ENCODE measurements around the gene SLC7A14. TPM values are rescaled to one million over a fixed set of nuclear protein-coding genes. Genes with fewer than 3 reads are reported as not detected.
A peak's percentile ranks its signal among the peaks of the same experiment; 100 is the strongest.

SLC7A14 gene
- total RNA-seq, 1 experiment from 2014 or later = not detected

DNA sequence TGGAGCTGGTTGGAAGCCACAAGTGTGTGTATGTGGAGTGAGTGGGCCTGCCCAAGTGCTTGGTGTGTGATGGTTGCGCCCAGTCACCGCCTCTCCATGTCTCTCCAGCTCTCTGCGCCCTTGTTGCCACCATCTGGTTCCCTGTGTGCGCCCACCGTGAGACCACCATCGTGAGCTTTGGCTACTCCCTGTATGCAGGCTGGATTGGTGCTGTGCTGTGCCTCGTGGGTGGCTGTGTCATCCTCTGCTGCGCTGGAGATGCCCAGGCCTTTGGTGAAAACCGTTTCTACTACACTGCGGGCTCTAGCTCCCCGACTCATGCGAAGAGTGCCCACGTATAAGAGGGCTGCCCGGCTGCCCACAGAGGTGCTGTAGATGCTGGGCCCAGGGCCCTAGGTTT lies 153.5 kb downstream of the SLC7A14 start:
- Histone ChIP-seq H3K27me3 (no peaks in the 10 kb centered on the region), H3K27ac (no peak overlapping the region)
- no peak for DNase-seq

DNA sequence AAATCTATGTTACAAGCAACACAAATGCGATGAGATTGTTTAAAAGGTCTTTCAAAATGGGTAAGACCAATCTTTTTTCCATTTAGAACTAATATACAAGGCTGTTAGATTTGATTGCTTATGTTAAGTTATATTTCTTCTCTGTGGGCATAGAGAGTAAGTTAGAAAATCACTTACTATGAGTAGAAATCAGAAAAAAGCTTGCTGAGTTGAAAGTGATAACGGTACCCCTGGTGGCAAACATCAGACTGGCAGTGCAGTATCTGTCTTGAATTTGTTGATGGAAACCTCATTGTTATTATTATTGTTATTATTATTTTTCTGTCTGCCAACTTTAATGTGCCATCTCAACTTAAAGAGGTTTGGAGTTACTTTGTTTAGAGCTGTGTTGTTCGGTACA lies 154.8 kb downstream of the SLC7A14 start:
- Histone ChIP-seq H3K27me3 (no peaks in the 10 kb centered on the region), H3K4me3 (no peak overlapping the region), H3K9me3 (replicated peaks) (no peaks in the 10 kb centered on the region), H3K27ac (no peak overlapping the region), H3K36me3 (no peaks in the 10 kb centered on the region), H3K4me1 (peaks cover 15% of the 10 kb centered on the region)
- DNase-seq = no peak

More for the DNA sequence above, 153.5 kb downstream of the SLC7A14 start:
- H3K36me3 ChIP-seq = no peaks in the 10 kb centered on the region
- peaks cover 14% of the 10 kb centered on the region for H3K4me1 ChIP-seq
- H3K9me3 ChIP-seq (replicated peaks) = no peaks in the 10 kb centered on the region
- H3K4me3 ChIP-seq = no peak overlapping the region

- Histone ChIP-seq H3K9me3 (replicated peaks) (no peaks in the 10 kb centered on the region), H3K27me3 (no peaks in the 10 kb centered on the region), H3K27ac (no peak overlapping the region), H3K4me3 (no peak overlapping the region), H3K36me3 (no peaks in the 10 kb centered on the region), H3K4me1 (peaks cover 24% of the 10 kb centered on the region)
- DNase-seq = peak; percentile 21 to 63
Measured at GRCh38 chr3:170429050-170429449, 156.8 kb downstream of the SLC7A14 start.

DNA sequence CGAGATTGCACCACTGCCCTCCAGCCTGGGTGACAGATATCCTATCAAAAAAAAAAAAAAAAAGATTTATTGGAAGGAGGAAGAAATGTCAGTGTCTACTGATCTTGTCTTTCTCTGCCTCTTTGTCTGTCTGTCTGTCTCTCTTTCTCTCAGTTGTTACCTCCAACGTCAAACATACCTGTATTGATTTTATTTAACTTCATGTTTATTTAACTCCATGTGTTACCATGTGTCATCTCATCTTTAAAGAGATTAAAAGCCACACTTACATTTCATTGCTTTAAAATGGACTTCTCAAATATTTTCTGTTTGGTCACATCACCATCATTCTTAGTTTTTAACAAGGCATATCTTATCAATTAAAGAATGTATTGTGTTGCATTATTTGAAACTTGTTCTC lies 157.8 kb downstream of the SLC7A14 start:
- no peak overlapping the region for H3K4me3 ChIP-seq
- H3K4me1 ChIP-seq = peaks cover 24% of the 10 kb centered on the region
- H3K27me3 ChIP-seq = no peaks in the 10 kb centered on the region
- H3K27ac ChIP-seq = no peak overlapping the region
- H3K9me3 ChIP-seq (replicated peaks) = no peaks in the 10 kb centered on the region
- no peaks in the 10 kb centered on the region for H3K36me3 ChIP-seq
- no peak for DNase-seq

- peak; percentile 47 to 75 for DNase-seq
- Histone ChIP-seq H3K27me3 (no peaks in the 10 kb centered on the region), H3K4me1 (peaks cover 24% of the 10 kb centered on the region), H3K27ac (peak overlapping the region; percentile 0; the same call in 1 of the 2 replicates), H3K4me3 (no peak overlapping the region), H3K9me3 (replicated peaks) (no peaks in the 10 kb centered on the region), H3K36me3 (no peaks in the 10 kb centered on the region)
Measured at GRCh38 chr3:170426240-170426797, 159.6 kb downstream of the SLC7A14 start.

GRCh38 chr3:170425491-170426239 lies 160.2 kb downstream of the SLC7A14 start:
- peak; percentile 62 to 86 for DNase-seq
- Histone ChIP-seq H3K27ac (peak overlapping the region; percentile 0; the same call in 1 of the 2 replicates), H3K36me3 (no peaks in the 10 kb centered on the region), H3K27me3 (no peaks in the 10 kb centered on the region), H3K4me3 (peak overlapping the region; percentile 8), H3K4me1 (peaks cover 24% of the 10 kb centered on the region), H3K9me3 (replicated peaks) (no peaks in the 10 kb centered on the region)

- no peak overlapping the region for H3K27ac ChIP-seq
- no peaks in the 10 kb centered on the region for H3K27me3 ChIP-seq
- peaks cover 24% of the 10 kb centered on the region for H3K4me1 ChIP-seq
- no peak for DNase-seq
- H3K36me3 ChIP-seq = no peaks in the 10 kb centered on the region
- no peaks in the 10 kb centered on the region for H3K9me3 ChIP-seq (replicated peaks)
- no peak overlapping the region for H3K4me3 ChIP-seq
Measured at GRCh38 chr3:170424879-170425278, 161.0 kb downstream of the SLC7A14 start.

DNA sequence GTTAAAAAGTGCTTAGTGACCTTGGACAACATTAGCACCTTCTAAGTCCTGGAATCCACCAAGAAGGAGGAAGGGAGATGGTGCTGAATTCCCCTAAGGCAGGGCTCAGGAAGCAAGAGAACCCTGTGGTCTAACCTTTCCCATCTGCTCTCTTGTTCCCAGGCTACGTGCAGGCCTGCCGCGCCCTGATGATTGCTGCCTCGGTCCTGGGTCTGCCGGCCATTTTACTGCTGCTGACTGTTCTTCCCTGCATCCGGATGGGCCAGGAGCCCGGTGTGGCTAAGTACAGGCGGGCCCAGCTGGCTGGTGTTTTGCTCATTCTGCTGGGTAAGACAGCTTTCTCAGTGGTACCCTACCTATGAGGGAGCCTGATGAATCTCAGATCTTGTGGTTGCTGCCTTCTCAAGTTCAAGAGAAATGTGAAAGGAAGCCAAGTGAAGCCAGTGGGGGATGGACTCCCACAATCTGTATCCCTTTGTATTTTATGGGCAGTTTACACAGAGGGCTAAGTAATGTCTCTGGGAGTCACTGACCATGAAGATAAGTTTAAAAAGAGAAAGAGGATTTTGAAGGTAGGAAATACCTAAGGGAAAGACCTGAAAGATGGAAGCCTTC lies 162.8 kb downstream of the SLC7A14 start:
- no peak for DNase-seq
- no peak overlapping the region for H3K27ac ChIP-seq
- no peaks in the 10 kb centered on the region for H3K36me3 ChIP-seq
- peaks cover 10% of the 10 kb centered on the region for H3K4me1 ChIP-seq
- H3K4me3 ChIP-seq = no peak overlapping the region
- H3K9me3 ChIP-seq (replicated peaks) = no peaks in the 10 kb centered on the region
- H3K27me3 ChIP-seq = no peaks in the 10 kb centered on the region

DNA sequence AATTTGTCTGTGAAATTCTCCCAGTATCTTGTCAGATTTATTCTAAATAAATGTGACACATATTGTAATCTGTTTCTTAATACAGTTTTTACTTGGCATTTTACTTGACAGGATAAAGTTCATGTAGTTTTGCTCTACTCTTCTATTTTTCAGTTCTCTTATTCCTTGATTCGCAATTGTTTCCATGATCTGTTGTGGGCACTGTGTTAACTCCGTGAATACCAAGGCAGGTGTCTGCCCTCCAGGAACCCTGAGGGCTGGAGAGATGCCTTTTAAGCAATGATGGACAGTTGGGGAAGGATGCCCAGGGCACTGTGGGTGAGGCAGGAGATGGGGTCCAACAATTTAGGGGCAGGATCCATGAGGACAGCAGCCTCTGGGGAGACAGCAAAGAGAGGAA lies 164.1 kb downstream of the SLC7A14 start:
- Histone ChIP-seq H3K36me3 (no peaks in the 10 kb centered on the region), H3K4me1 (peaks cover 10% of the 10 kb centered on the region), H3K27me3 (no peaks in the 10 kb centered on the region), H3K27ac (no peak overlapping the region), H3K9me3 (replicated peaks) (no peaks in the 10 kb centered on the region), H3K4me3 (no peak overlapping the region)
- DNase-seq = no peak

DNA sequence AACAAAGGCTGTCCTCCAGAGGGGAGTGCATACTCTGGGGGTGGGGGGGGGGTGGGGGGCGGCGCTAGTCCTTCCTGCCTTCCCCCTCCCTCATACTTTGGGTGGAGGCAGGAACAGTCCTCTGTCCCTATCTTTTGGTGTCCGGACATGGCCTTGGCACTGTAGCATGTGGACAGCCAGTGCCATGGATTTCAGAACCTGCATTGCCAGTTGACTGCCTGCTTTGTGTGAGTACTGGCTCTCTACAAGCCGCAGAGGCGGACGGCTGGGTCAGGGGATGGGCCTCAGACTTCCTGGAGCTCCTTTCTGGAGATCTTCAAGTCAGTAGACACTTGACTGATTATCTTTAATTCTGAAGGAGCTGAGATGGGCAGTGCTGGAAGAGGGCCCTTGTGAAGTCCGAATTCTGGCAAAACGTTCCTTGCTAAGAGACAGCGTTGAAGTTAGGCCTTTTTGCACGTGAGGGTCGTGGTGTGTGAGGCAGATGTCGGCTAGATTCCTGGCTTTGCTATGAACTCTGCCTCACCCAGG lies 164.7 kb downstream of the SLC7A14 start:
- Histone ChIP-seq H3K4me3 (no peak overlapping the region), H3K9me3 (replicated peaks) (no peaks in the 10 kb centered on the region), H3K27ac (no peak overlapping the region), H3K36me3 (no peaks in the 10 kb centered on the region), H3K4me1 (peaks cover 10% of the 10 kb centered on the region), H3K27me3 (no peaks in the 10 kb centered on the region)
- no peak for DNase-seq

- H3K9me3 ChIP-seq (replicated peaks) = no peaks in the 10 kb centered on the region
- no peak for DNase-seq
- H3K36me3 ChIP-seq = no peaks in the 10 kb centered on the region
- no peak overlapping the region for H3K27ac ChIP-seq
- H3K4me1 ChIP-seq = peaks cover 2% of the 10 kb centered on the region
- no peaks in the 10 kb centered on the region for H3K27me3 ChIP-seq
- H3K4me3 ChIP-seq = no peak overlapping the region
Measured at GRCh38 chr3:170420307-170420821, 165.5 kb downstream of the SLC7A14 start.

- no peak overlapping the region for H3K4me3 ChIP-seq
- H3K36me3 ChIP-seq = no peaks in the 10 kb centered on the region
- no peaks in the 10 kb centered on the region for H3K27me3 ChIP-seq
- no peak overlapping the region for H3K27ac ChIP-seq
- no peak for DNase-seq
- H3K9me3 ChIP-seq (replicated peaks) = no peaks in the 10 kb centered on the region
- H3K4me1 ChIP-seq = no peaks in the 10 kb centered on the region
Measured at GRCh38 chr3:170419557-170420087, 166.3 kb downstream of the SLC7A14 start.

- peak; percentile 14 to 23 for DNase-seq
- peak within 1 kb of the TSS; percentile 41 for H3K4me3 ChIP-seq
- no peaks in the 10 kb centered on the region for H3K27me3 ChIP-seq
- H3K4me1 ChIP-seq = no peaks in the 10 kb centered on the region
- H3K27ac ChIP-seq = no peak within 1 kb of the TSS
- no peaks in the 10 kb centered on the region for H3K9me3 ChIP-seq (replicated peaks)
- H3K36me3 ChIP-seq = no peaks in the 10 kb centered on the region
Measured at GRCh38 chr3:170418422-170419398, 167.2 kb downstream of the SLC7A14 start, which contains the start of gene CLDN11. Gene CLDN11 (plus strand): TSS chr3:170418868. CDS start chr3:170419067, 199 bp downstream.

- no peak for DNase-seq
- Histone ChIP-seq H3K27me3 (no peaks in the 10 kb centered on the region), H3K4me1 (no peaks in the 10 kb centered on the region)
Measured at GRCh38 chr3:170417090-170417489, 168.8 kb downstream of the SLC7A14 start.

More at GRCh38 chr3:170417090-170417489, 168.8 kb downstream of the SLC7A14 start:
- H3K36me3 ChIP-seq = no peaks in the 10 kb centered on the region
- H3K27ac ChIP-seq = no peak overlapping the region
- H3K4me3 ChIP-seq = no peak overlapping the region
- H3K9me3 ChIP-seq (replicated peaks) = no peaks in the 10 kb centered on the region
